ENCODE data around the gene FAM193A.

The FAM193A gene

DNA sequence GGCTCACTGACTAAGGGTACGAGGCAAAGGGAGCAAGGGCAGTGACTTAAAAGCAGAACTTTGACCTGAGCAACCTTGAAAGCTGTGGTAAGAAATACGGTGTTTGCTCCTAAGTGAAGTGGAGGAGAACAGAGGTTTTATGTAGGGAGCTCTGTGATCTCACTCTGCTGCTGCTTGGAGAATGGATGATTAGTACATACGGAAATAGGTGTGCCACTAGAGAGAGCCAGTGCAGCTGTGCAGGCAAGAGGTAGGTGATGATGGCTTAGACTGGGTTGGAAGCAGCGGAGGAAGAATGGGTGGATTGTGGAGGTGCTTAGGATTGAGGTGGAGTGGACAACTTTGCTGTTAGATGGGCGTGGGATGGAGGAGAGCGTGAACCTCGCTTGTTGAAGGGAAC lies 85.0 kb downstream of the FAM193A start:
- TF ChIP-seq, protein P1, sequence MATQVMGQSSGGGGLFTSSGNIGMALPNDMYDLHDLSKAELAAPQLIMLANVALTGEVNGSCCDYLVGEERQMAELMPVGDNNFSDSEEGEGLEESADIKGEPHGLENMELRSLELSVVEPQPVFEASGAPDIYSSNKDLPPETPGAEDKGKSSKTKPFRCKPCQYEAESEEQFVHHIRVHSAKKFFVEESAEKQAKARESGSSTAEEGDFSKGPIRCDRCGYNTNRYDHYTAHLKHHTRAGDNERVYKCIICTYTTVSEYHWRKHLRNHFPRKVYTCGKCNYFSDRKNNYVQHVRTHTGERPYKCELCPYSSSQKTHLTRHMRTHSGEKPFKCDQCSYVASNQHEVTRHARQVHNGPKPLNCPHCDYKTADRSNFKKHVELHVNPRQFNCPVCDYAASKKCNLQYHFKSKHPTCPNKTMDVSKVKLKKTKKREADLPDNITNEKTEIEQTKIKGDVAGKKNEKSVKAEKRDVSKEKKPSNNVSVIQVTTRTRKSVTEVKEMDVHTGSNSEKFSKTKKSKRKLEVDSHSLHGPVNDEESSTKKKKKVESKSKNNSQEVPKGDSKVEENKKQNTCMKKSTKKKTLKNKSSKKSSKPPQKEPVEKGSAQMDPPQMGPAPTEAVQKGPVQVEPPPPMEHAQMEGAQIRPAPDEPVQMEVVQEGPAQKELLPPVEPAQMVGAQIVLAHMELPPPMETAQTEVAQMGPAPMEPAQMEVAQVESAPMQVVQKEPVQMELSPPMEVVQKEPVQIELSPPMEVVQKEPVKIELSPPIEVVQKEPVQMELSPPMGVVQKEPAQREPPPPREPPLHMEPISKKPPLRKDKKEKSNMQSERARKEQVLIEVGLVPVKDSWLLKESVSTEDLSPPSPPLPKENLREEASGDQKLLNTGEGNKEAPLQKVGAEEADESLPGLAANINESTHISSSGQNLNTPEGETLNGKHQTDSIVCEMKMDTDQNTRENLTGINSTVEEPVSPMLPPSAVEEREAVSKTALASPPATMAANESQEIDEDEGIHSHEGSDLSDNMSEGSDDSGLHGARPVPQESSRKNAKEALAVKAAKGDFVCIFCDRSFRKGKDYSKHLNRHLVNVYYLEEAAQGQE (IDR thresholded peaks at IDR 0.05; ENCODE audit: insufficient read depth in 1 of 2, low read depth in 2 of 2, low read length in 2 of 2): no peak
- TF ChIP-seq SIN3A (IDR thresholded peaks at IDR 0.05; ENCODE audit: borderline replicate concordance, insufficient read depth, low read length) (no peak), TAF1 (IDR thresholded peaks at IDR 0.05; ENCODE audit: borderline replicate concordance, insufficient read depth, low read length) (no peak), POLR2AphosphoS5 (IDR thresholded peaks at IDR 0.05; ENCODE audit: low read depth, low read length) (no peak), FOXP2 (optimal IDR thresholded peaks at IDR 0.05; ENCODE audit: borderline replicate concordance, extremely low read depth, extremely low read length, insufficient read depth) (no peak)

DNA sequence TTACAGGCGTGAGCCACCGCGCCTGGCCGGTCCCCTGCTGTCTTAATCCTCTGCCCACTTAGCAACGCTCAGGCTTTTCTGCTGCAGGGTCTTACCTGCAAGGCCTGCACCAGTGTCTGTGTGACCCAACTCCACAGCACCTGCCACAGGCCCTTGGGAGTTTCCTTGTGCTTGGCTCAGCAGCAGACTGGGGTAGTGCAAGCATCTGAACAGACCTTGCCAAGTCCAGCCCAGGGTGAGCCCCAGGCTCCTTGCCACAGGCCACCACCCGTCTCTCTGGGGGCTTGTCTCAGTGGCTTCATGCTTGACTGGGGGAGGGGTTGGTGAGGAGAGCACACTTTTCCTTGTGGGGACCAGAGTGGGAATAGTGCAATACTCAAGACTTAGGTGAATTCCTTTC lies 87.0 kb downstream of the FAM193A start:
- TF ChIP-seq FOXP2 (optimal IDR thresholded peaks at IDR 0.05; ENCODE audit: borderline replicate concordance, extremely low read depth, extremely low read length, insufficient read depth): no peak
- no peak for TF ChIP-seq POLR2AphosphoS5 (IDR thresholded peaks at IDR 0.05; ENCODE audit: low read depth, low read length)
- no peak for TF ChIP-seq TAF1 (IDR thresholded peaks at IDR 0.05; ENCODE audit: borderline replicate concordance, insufficient read depth, low read length)
- TF ChIP-seq SIN3A (IDR thresholded peaks at IDR 0.05; ENCODE audit: borderline replicate concordance, insufficient read depth, low read length): no peak
- TF ChIP-seq, protein P1 (IDR thresholded peaks at IDR 0.05; ENCODE audit: insufficient read depth in 1 of 2, low read depth in 2 of 2, low read length in 2 of 2): no peak

DNA sequence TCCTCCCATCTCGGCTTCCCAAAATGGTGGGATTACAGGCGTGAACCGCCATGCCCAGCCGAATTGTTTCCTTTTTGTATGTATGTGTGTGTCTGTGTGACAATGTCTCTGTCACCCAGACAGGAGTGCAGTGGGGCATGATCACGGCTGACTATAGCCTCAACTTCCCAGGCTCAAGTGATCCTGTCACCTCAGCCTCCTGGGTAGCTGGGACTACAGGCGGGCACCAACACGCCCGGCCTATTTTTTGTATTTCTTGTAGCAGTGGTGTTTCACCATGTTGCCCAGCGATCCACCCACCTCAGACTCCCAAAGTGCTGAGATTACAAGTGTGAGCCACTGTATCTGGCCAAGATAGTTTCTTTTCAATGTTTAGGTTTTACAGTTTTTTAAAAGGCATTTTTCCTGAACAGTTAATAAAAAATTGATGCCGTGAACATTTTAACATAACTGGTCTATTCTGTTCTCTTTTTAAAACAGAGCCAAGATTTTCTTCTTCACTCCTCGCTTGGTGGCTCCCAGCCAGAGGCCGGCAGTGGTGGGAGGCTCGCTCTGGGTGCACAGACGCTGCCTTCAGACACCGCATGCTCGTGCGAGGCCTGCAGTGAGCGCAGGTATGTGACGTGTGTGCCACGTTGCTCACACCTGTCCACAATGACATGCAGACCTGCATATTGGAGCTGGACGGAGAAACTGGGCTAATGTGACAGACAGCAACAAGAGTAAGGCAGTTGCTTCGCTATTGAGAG lies 88.5 kb downstream of the FAM193A start:
- no peak for TF ChIP-seq SIN3A (IDR thresholded peaks at IDR 0.05; ENCODE audit: borderline replicate concordance, insufficient read depth, low read length)
- TF ChIP-seq, protein P1 (IDR thresholded peaks at IDR 0.05; ENCODE audit: insufficient read depth in 1 of 2, low read depth in 2 of 2, low read length in 2 of 2): no peak
- TF ChIP-seq FOXP2 (optimal IDR thresholded peaks at IDR 0.05; ENCODE audit: borderline replicate concordance, extremely low read depth, extremely low read length, insufficient read depth): no peak
- TF ChIP-seq TAF1 (IDR thresholded peaks at IDR 0.05; ENCODE audit: borderline replicate concordance, insufficient read depth, low read length): no peak
- no peak for TF ChIP-seq POLR2AphosphoS5 (IDR thresholded peaks at IDR 0.05; ENCODE audit: low read depth, low read length)

DNA sequence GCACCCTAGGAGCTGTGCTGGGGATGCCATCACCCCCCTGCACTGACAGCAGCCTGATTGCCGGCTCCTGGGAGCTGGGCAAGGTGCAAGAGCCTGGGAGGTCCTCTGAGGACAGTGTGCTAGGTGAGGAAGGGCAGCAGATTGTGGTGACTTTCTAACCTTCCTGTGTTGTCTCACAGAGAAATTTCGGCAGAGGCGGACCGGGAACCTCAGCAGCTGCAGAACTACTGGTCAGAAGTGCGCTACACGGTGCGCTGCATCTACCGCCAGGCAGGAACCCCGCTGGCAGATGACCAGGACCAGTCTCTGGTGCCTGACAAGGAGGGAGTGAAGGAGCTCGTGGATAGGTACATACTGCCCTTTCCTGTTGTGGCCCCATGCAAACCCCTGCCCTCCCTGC lies 89.8 kb downstream of the FAM193A start:
- TF ChIP-seq, protein P1 (IDR thresholded peaks at IDR 0.05; ENCODE audit: insufficient read depth in 1 of 2, low read depth in 2 of 2, low read length in 2 of 2): no peak
- TF ChIP-seq SIN3A (IDR thresholded peaks at IDR 0.05; ENCODE audit: borderline replicate concordance, insufficient read depth, low read length) (no peak), FOXP2 (optimal IDR thresholded peaks at IDR 0.05; ENCODE audit: borderline replicate concordance, extremely low read depth, extremely low read length, insufficient read depth) (no peak), TAF1 (IDR thresholded peaks at IDR 0.05; ENCODE audit: borderline replicate concordance, insufficient read depth, low read length) (no peak), POLR2AphosphoS5 (IDR thresholded peaks at IDR 0.05; ENCODE audit: low read depth, low read length) (no peak)
